Measurements from ENCODE around the gene MEIG1. TPM values are rescaled to one million over a fixed set of nuclear protein-coding genes. Genes with fewer than 3 reads are reported as not detected.
"Not testable (repeated sequence)": the region's sequence is repeated elsewhere in the genome, so short reads cannot be mapped to it uniquely, and the experiment has no call there.

Gene MEIG1
- total RNA-seq, 6 donors from 2014 or later, result 0.44 to 2.0 TPM; not detected in 4

- TF ChIP-seq EP300 (IDR thresholded peaks at IDR 0.05) (no peak), CTCF (IDR thresholded peaks at IDR 0.05) (no peak), POLR2A (IDR thresholded peaks at IDR 0.05) (no peak), POLR2AphosphoS5 (IDR thresholded peaks at IDR 0.05) (no peak)
- 88 to 92% methylated on average over 43 to 49 of the region's 50 CpGs for WGBS, 2 donors
- Histone ChIP-seq H3K4me3 (no peak overlapping the region), H3K27ac (no peak overlapping the region), H3K4me1 (no peaks in the 10 kb centered on the region), H3K9me3 (no peaks in the 10 kb centered on the region), H3K36me3 (no peaks in the 10 kb centered on the region), H3K27me3 (no peaks in the 10 kb centered on the region)
- ATAC-seq (ENCODE audit: low FRiP score in 2 of 2), result peak in 1 of 2 donors; percentile 57
- peak in 1 of 2 donors; percentile 75 for DNase-seq
These were observed 36.9 kb downstream of the MEIG1 start for GRCh38 chr10:14995964-14996565.

- H3K9me3 ChIP-seq, H3K4me1 ChIP-seq, H3K27me3 ChIP-seq, H3K27ac ChIP-seq, H3K36me3 ChIP-seq, H3K4me3 ChIP-seq: not testable (repeated sequence)
- 60 to 67% methylated on average over 5 of the region's 5 CpGs for WGBS, 2 donors
- DNase-seq, result peak in 1 of 2 donors; percentile 52
- peak in 1 of 2 donors; percentile 65 for ATAC-seq (ENCODE audit: low FRiP score in 2 of 2)
These were observed 54.3 kb downstream of the MEIG1 start for GRCh38 chr10:15013530-15013929.

- no peak for DNase-seq
- Histone ChIP-seq H3K27ac (no peak overlapping the region), H3K9me3 (no peaks in the 10 kb centered on the region), H3K27me3 (no peaks in the 10 kb centered on the region), H3K36me3 (no peaks in the 10 kb centered on the region), H3K4me3 (no peak overlapping the region), H3K4me1 (no peaks in the 10 kb centered on the region)
- no peak for ATAC-seq (ENCODE audit: low FRiP score in 2 of 2)
- 78 to 84% methylated on average over 7 of the region's 7 CpGs for WGBS, 2 donors
- no peak for TF ChIP-seq EP300 (IDR thresholded peaks at IDR 0.05)
- no peak for TF ChIP-seq POLR2AphosphoS5 (IDR thresholded peaks at IDR 0.05)
- no peak for TF ChIP-seq CTCF (IDR thresholded peaks at IDR 0.05)
- no peak for TF ChIP-seq POLR2A (IDR thresholded peaks at IDR 0.05)
These were observed 56.3 kb downstream of the MEIG1 start for GRCh38 chr10:15015451-15015850.

DNA sequence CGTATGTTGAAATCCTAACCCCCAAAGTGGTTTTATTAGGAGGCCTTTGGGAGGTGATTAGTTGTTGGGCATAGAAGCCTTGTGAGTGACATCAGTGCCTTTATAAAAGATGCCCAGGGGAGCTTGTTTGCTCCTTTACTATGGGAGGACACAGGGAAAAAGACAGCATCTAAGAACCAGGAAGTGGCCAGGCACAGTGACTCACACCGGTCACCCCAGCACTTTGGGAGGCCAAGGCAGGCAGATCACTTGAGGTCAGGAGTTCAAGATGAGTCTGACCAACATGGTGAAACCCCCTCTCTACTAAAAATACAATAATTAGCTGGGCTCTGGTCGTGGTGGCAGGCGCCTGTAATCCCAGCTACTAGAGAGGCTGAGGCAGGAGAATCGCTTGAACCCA lies 61.8 kb downstream of the MEIG1 start:
- peak in 1 of 2 donors; percentile 46 for DNase-seq
- ATAC-seq (ENCODE audit: low FRiP score in 2 of 2); H3K36me3 ChIP-seq; H3K27me3 ChIP-seq; H3K4me3 ChIP-seq; H3K9me3 ChIP-seq; H3K27ac ChIP-seq; H3K4me1 ChIP-seq: not testable (repeated sequence)
- WGBS, 2 donors, result 74 to 87% methylated on average over 2 to 3 of the region's 5 CpGs

Other genes starting within 250 kb of the MEIG1 start
- gene FAM107B, start 184.5 kb upstream of the MEIG1 start, total RNA-seq, result 100 to 1,000 TPM in 1 of 6 donors, 10 to 100 TPM in 5; 44.0 to 136 (median 77.0) TPM
- 10 to 100 TPM in 1 of 6 donors, 1 to 10 TPM in 3, under 1 TPM in 2; 0.89 to 34.6 (median 1.7) TPM for gene CDNF, start 121.4 kb upstream of the MEIG1 start, total RNA-seq
- 10 to 100 TPM in 2 of 6 donors, 1 to 10 TPM in 4; 4.3 to 14.7 (median 9.4) TPM for gene HSPA14, start 121.1 kb upstream of the MEIG1 start, total RNA-seq
- 10 to 100 TPM in 1 of 6 donors, 1 to 10 TPM in 5; 5.9 to 13.9 (median 7.5) TPM for gene MSANTD7, start 121.1 kb upstream of the MEIG1 start, total RNA-seq
- 1 to 10 TPM; 1.6 to 4.9 (median 3.7) TPM for gene SUV39H2, start 80.5 kb upstream of the MEIG1 start, total RNA-seq
- gene DCLRE1C, start 5.3 kb upstream of the MEIG1 start, total RNA-seq, result 10 to 100 TPM in 5 of 6 donors, 1 to 10 TPM in 1; 8.8 to 19.9 (median 10.9) TPM
- gene OLAH, start 84.6 kb downstream of the MEIG1 start, total RNA-seq, result 1 to 10 TPM; 1.1 to 5.6 (median 2.4) TPM
- 1 to 10 TPM in 1 of 6 donors, under 1 TPM in 3, not detected in 2; 0.46 to 2.4 (median 0.83) TPM for gene ACBD7, start 129.4 kb downstream of the MEIG1 start, total RNA-seq
- 10 to 100 TPM in 5 of 6 donors, 1 to 10 TPM in 1; 6.4 to 27.2 (median 13.6) TPM for gene RPP38, start 138.0 kb downstream of the MEIG1 start, total RNA-seq
- gene NMT2, start 209.3 kb downstream of the MEIG1 start, total RNA-seq, result 10 to 100 TPM in 1 of 6 donors, 1 to 10 TPM in 5; 6.4 to 12.0 (median 8.6) TPM